Activated CD8-positive, alpha-beta T cell treated with anti-CD3 and anti-CD28 coated beads for 36 hours (primary cell): ENCODE data around the gene CACUL1. TPM values are rescaled to one million over a fixed set of nuclear protein-coding genes. Genes with fewer than 3 reads are reported as not detected.
"Not testable (repeated sequence)": the region's sequence is repeated elsewhere in the genome, so short reads cannot be mapped to it uniquely, and the experiment has no call there.

Experiments
- ATAC-seq: fragments of 200-7000 bp; cut with Tn5 transposase; one replicate; pipeline ENCODE4 v1.10.0; 2021; ENCODE audit warnings: mild to moderate bottlenecking, moderate library complexity
- CTCF ChIA-PET: fragments of 350-600 bp; sonication (Branson Sonifier 250); formaldehyde crosslinking; loops from one replicate; lab custom pipeline; 2021; ENCODE audit warnings: antibody characterized with exemption; lab: Charles Lee
- POLR2A ChIA-PET: fragments of 350-600 bp; sonication (Branson Sonifier 250); formaldehyde crosslinking; loops from one replicate; lab custom pipeline; 2021; ENCODE audit warnings: antibody characterized with exemption; lab: Charles Lee
- DNase-seq: peaks from one replicate; pipeline ENCODE4 v3.0.0-alpha.2; 2020
- H3K27ac Mint-ChIP-seq: one replicate; pipeline ENCODE4 v1.8.0; 2021; ENCODE audit warnings: mild to moderate bottlenecking, mixed read lengths
- H3K27me3 Mint-ChIP-seq: one replicate; pipeline ENCODE4 v1.8.0; 2021; ENCODE audit warnings: mixed read lengths
- H3K36me3 Mint-ChIP-seq: one replicate; pipeline ENCODE4 v1.8.0; 2021; ENCODE audit warnings: low read depth, mixed read lengths
- H3K4me1 Mint-ChIP-seq: one replicate; pipeline ENCODE4 v1.8.0; 2021; ENCODE audit warnings: low read depth, mixed read lengths
- H3K4me3 Mint-ChIP-seq: one replicate; pipeline ENCODE4 v1.8.0; 2021; ENCODE audit warnings: mild to moderate bottlenecking, moderate library complexity, mixed read lengths
- H3K9me3 Mint-ChIP-seq: one replicate; pipeline ENCODE4 v1.8.0; 2021; ENCODE audit warnings: mixed read lengths
- CTCF ChIP-seq: fragments of 200-600 bp; IDR thresholded peaks from one replicate; pipeline ENCODE4 v1.8.0; 2022; ENCODE audit warnings: antibody characterized with exemption, mild to moderate bottlenecking
- intact Hi-C: fragments of 100-400 bp; cut with micrococcal nuclease; formaldehyde crosslinking; loops from one replicate; pipeline ENCODE4 v1.10.0; 2022
- total RNA-seq, 2 experiments: library from RNA; stranded (reverse); gene quantifications; one replicate each; pipeline ENCODE4 v1.2.3, GENCODE V29; 2021

Gene CACUL1
- total RNA-seq, 2 experiments from 2014 or later = 25.6 to 26.1 TPM

GRCh38 chr10:118790058-118790457 lies 35.3 kb upstream of the CACUL1 start:
- intact Hi-C loops = no loop called here

GRCh38 chr10:118785551-118785950 lies 30.8 kb upstream of the CACUL1 start:
- POLR2A ChIA-PET = no interaction called here
- no peak for ATAC-seq
- no peaks in the 10 kb centered on the region for H3K36me3 Mint-ChIP-seq

More at GRCh38 chr10:118790058-118790457, 35.3 kb upstream of the CACUL1 start:
- DNase-seq (no peak), ATAC-seq (no peak)
- ChIA-PET CTCF (no interaction called here), POLR2A (no interaction called here)
- H3K4me1 Mint-ChIP-seq = no peaks in the 10 kb centered on the region
- H3K27ac Mint-ChIP-seq = no peak overlapping the region
- H3K36me3 Mint-ChIP-seq = no peaks in the 10 kb centered on the region
- peaks cover 3% of the 10 kb centered on the region for H3K27me3 Mint-ChIP-seq
- H3K9me3 Mint-ChIP-seq = no peaks in the 10 kb centered on the region
- no peak for TF ChIP-seq CTCF
- no peak overlapping the region for H3K4me3 Mint-ChIP-seq

GRCh38 chr10:118783776-118784545 lies 29.2 kb upstream of the CACUL1 start:
- Mint-ChIP-seq H3K9me3 (no peaks in the 10 kb centered on the region), H3K4me3 (no peak overlapping the region), H3K27ac (no peak overlapping the region), H3K36me3 (no peaks in the 10 kb centered on the region), H3K4me1 (no peaks in the 10 kb centered on the region), H3K27me3 (peaks cover 5% of the 10 kb centered on the region)
- TF ChIP-seq CTCF = no peak
- CTCF ChIA-PET = interaction anchor here (0.9 to 1.2 kb wide), 3 partner anchors 14 to 66 kb away, joined by 3 to 5 read pairs (median 3); no protein-coding TSS in a partner anchor
- DNase-seq (no peak), ATAC-seq (no peak)
- intact Hi-C loops = no loop called here
- POLR2A ChIA-PET = interaction anchor here (0.6 kb wide), 1 partner anchor 278 kb away, joined by 3 read pairs; no protein-coding TSS in a partner anchor

More at GRCh38 chr10:118785551-118785950, 30.8 kb upstream of the CACUL1 start:
- CTCF ChIA-PET = interaction anchor here (1.2 kb wide), 1 partner anchor 64 kb away, joined by 4 read pairs; no protein-coding TSS in a partner anchor
- H3K4me1 Mint-ChIP-seq = no peaks in the 10 kb centered on the region
- H3K27me3 Mint-ChIP-seq = peaks cover 5% of the 10 kb centered on the region
- H3K9me3 Mint-ChIP-seq = no peaks in the 10 kb centered on the region
- TF ChIP-seq CTCF = no peak
- intact Hi-C loops = no loop called here
- DNase-seq = no peak
- no peak overlapping the region for H3K27ac Mint-ChIP-seq
- no peak overlapping the region for H3K4me3 Mint-ChIP-seq

GRCh38 chr10:118782916-118783465 lies 28.2 kb upstream of the CACUL1 start:
- not testable (repeated sequence) for H3K4me3 Mint-ChIP-seq, DNase-seq
- CTCF ChIA-PET = interaction anchor here (1.1 to 1.2 kb wide), 2 partner anchors 45 to 67 kb away, joined by 3 read pairs; no protein-coding TSS in a partner anchor

GRCh38 chr10:118781541-118781940 lies 26.8 kb upstream of the CACUL1 start:
- DNase-seq = no peak
- Mint-ChIP-seq H3K4me3 (no peak overlapping the region), H3K4me1 (no peaks in the 10 kb centered on the region), H3K27ac (no peak overlapping the region), H3K36me3 (no peaks in the 10 kb centered on the region), H3K27me3 (peaks cover 2% of the 10 kb centered on the region), H3K9me3 (no peaks in the 10 kb centered on the region)
- POLR2A ChIA-PET = no interaction called here
- intact Hi-C loops = no loop called here
- no peak for TF ChIP-seq CTCF
- ATAC-seq = no peak
- CTCF ChIA-PET = no interaction called here

More at GRCh38 chr10:118782916-118783465, 28.2 kb upstream of the CACUL1 start:
- ATAC-seq, POLR2A ChIA-PET, H3K36me3 Mint-ChIP-seq, H3K27ac Mint-ChIP-seq, H3K27me3 Mint-ChIP-seq, intact Hi-C loops, H3K4me1 Mint-ChIP-seq, H3K9me3 Mint-ChIP-seq: not testable (repeated sequence)
